Body of pancreas (tissue), 4 donors: ENCODE results near the gene NDC1. TPM values are rescaled to one million over a fixed set of nuclear protein-coding genes. Genes with fewer than 3 reads are reported as not detected.

ENCODE experiments used
- ATAC-seq: fragments of 150-250 bp; one replicate; pipeline ENCODE4 v1.9.1; 2016
- DNase-seq, 4 donors: peaks; one replicate each; pipeline ENCODE4 v3.0.0-alpha.2; 2019
- H3K27ac ChIP-seq, 4 donors: fragments of 200-600 bp; sonication (generic); 1 replicate in 3 of 4; 2 replicates in 1 of 4; pipeline versions ENCODE4 v1.5.1 to v1.6.1; 2016 to 2019; ENCODE audit warnings: mild to moderate bottlenecking in 1 of 4, mixed read lengths in 1 of 4, moderate library complexity in 1 of 4
- H3K27me3 ChIP-seq, 2 donors: fragments of 200-600 bp; sonication (generic); one replicate each; pipeline ENCODE4 v1.6.0; 2016; ENCODE audit warnings: mild to moderate bottlenecking in 1 of 2
- H3K36me3 ChIP-seq, 2 donors: fragments of 200-600 bp; sonication (generic); replicated peaks in 1 of 2; 2 replicates each; pipeline ENCODE4 v1.5.1; 2016; ENCODE audit warnings: low read depth in 2 of 2; ENCODE audit not compliant: insufficient read depth in 1 of 2
- H3K4me1 ChIP-seq: fragments of 200-600 bp; sonication (generic); one replicate; pipeline ENCODE4 v1.6.0; 2016
- H3K4me3 ChIP-seq, 2 donors: fragments of 200-600 bp; sonication (generic); 1 replicate in 1 of 2; 2 replicates in 1 of 2; pipeline ENCODE4 v1.5.1; 2016 to 2019
- H3K9me3 ChIP-seq, 3 donors: fragments of 200-600 bp; sonication (generic); 1 replicate in 2 of 3; 2 replicates in 1 of 3; pipeline ENCODE4 v1.5.1; 2016
- CTCF ChIP-seq, 7 experiments: fragments of 450-650 bp in 4 of 7; fragments of 200-600 bp in 3 of 7; sonication (generic) in 3 of 7; IDR thresholded peaks; one replicate each; pipeline ENCODE4 v1.5.1; 2016 to 2019; ENCODE audit warnings: antibody characterized with exemption in 7 of 7
- POLR2A ChIP-seq, 3 donors: fragments of 450-650 bp; IDR thresholded peaks; one replicate each; pipeline ENCODE4 v1.6.1; 2016; ENCODE audit warnings: antibody characterized with exemption in 3 of 3, mild to moderate bottlenecking in 2 of 3
- WGBS, 2 donors: methylation state at CpG; one replicate each; pipeline ENCODE4 v1.1.5; 2017; 5-methylcytosine and 5-hydroxymethylcytosine counted together
- intact Hi-C: fragments of 100-400 bp; cut with DNase I; formaldehyde crosslinking; loops from one replicate; pipeline ENCODE4 v1.15.1; 2023
- total RNA-seq, 2 donors: library from RNA; depleted of rRNA; stranded (reverse); fragments of >200 nt; gene quantifications; one replicate each; pipeline ENCODE4 v1.1.0, GENCODE V29; 2016

The NDC1 gene
- total RNA-seq, 2 donors from 2014 or later, result 2.3 to 7.3 TPM

- intact Hi-C loops, result no loop called here
- WGBS, 2 donors, result 79 to 83% methylated on average over 4 of the region's 4 CpGs
- H3K4me1 ChIP-seq, result no peaks in the 10 kb centered on the region
- TF ChIP-seq POLR2A (IDR thresholded peaks at IDR 0.05) (no peak), CTCF (IDR thresholded peaks at IDR 0.05) (no peak)
- H3K9me3 ChIP-seq, result no peaks in the 10 kb centered on the region
- no peaks in the 10 kb centered on the region for H3K36me3 ChIP-seq
- H3K4me3 ChIP-seq, result no peak overlapping the region
- H3K27ac ChIP-seq, result no peak overlapping the region
- no peaks in the 10 kb centered on the region for H3K27me3 ChIP-seq
- ATAC-seq, result no peak
- DNase-seq, result no peak
These were observed 117.0 kb downstream of the NDC1 start for GRCh38 chr1:53721088-53721487.

GRCh38 chr1:53719469-53719868 is 118.6 kb downstream of the NDC1 start:
- WGBS, 2 donors, result 78 to 80% methylated on average over 2 of the region's 2 CpGs
- H3K36me3 ChIP-seq, result no peaks in the 10 kb centered on the region
- no peak for DNase-seq
- H3K27me3 ChIP-seq, result no peaks in the 10 kb centered on the region
- no peaks in the 10 kb centered on the region for H3K4me1 ChIP-seq
- no peak overlapping the region for H3K27ac ChIP-seq
- no peaks in the 10 kb centered on the region for H3K9me3 ChIP-seq
- TF ChIP-seq CTCF (IDR thresholded peaks at IDR 0.05), result no peak
- no peak for TF ChIP-seq POLR2A (IDR thresholded peaks at IDR 0.05)
- ATAC-seq, result no peak
- no peak overlapping the region for H3K4me3 ChIP-seq
- intact Hi-C loops, result no loop called here

GRCh38 chr1:53718443-53718842 is 119.7 kb downstream of the NDC1 start:
- DNase-seq (no peak), ATAC-seq (no peak)
- no peaks in the 10 kb centered on the region for H3K27me3 ChIP-seq
- no peaks in the 10 kb centered on the region for H3K4me1 ChIP-seq
- no peak overlapping the region for H3K27ac ChIP-seq
- intact Hi-C loops, result no loop called here
- H3K36me3 ChIP-seq, result no peaks in the 10 kb centered on the region
- TF ChIP-seq POLR2A (IDR thresholded peaks at IDR 0.05) (no peak), CTCF (IDR thresholded peaks at IDR 0.05) (no peak)
- WGBS, 2 donors, result 55% methylated on average over 2 of the region's 2 CpGs
- H3K9me3 ChIP-seq, result no peaks in the 10 kb centered on the region
- no peak overlapping the region for H3K4me3 ChIP-seq

- Histone ChIP-seq H3K4me1 (no peaks in the 10 kb centered on the region), H3K27me3 (no peaks in the 10 kb centered on the region), H3K36me3 (no peaks in the 10 kb centered on the region), H3K27ac (no peak overlapping the region), H3K4me3 (no peak overlapping the region), H3K9me3 (no peaks in the 10 kb centered on the region)
- TF ChIP-seq POLR2A (IDR thresholded peaks at IDR 0.05), result no peak
- no peak for TF ChIP-seq CTCF (IDR thresholded peaks at IDR 0.05)
- intact Hi-C loops, result no loop called here
- WGBS, 2 donors, result 69 to 70% methylated on average over 6 of the region's 6 CpGs
- DNase-seq (no peak), ATAC-seq (no peak)
These were observed 120.9 kb downstream of the NDC1 start for GRCh38 chr1:53717025-53717804.

- Histone ChIP-seq H3K4me1 (no peaks in the 10 kb centered on the region), H3K9me3 (no peaks in the 10 kb centered on the region), H3K27ac (no peak overlapping the region), H3K27me3 (no peaks in the 10 kb centered on the region), H3K36me3 (no peaks in the 10 kb centered on the region), H3K4me3 (no peak overlapping the region)
- no peak for ATAC-seq
- intact Hi-C loops, result no loop called here
- 62 to 76% methylated on average over 4 to 5 of the region's 5 CpGs for WGBS, 2 donors
- DNase-seq, result no peak
- TF ChIP-seq POLR2A (IDR thresholded peaks at IDR 0.05), result no peak
- no peak for TF ChIP-seq CTCF (IDR thresholded peaks at IDR 0.05)
These were observed 121.9 kb downstream of the NDC1 start for GRCh38 chr1:53716150-53716549.
